Activated effector memory CD4-positive, alpha-beta T cell treated with Interleukin-2 at 50 U/mL for 16 hours (primary cell): ENCODE measurements around the gene FCHO1.
"Not testable (repeated sequence)": the region's sequence is repeated elsewhere in the genome, so short reads cannot be mapped to it uniquely, and the experiment has no call there.

Experiments
- DNase-seq: peaks from one replicate; pipeline ENCODE4 v3.0.0-alpha.2; 2020

The FCHO1 gene

GRCh38 chr19:17766543-17767131 is 15.4 kb downstream of the FCHO1 start:
- no peak for DNase-seq

- DNase-seq, result no peak
These were observed 16.3 kb downstream of the FCHO1 start for GRCh38 chr19:17767559-17767958.

GRCh38 chr19:17770613-17771012 is 19.3 kb downstream of the FCHO1 start:
- no peak for DNase-seq

- DNase-seq, result no peak
These were observed 20.9 kb downstream of the FCHO1 start for GRCh38 chr19:17772172-17772571.

GRCh38 chr19:17775245-17775927 is 24.1 kb downstream of the FCHO1 start:
- DNase-seq, result no peak

- no peak for DNase-seq
These were observed 24.9 kb downstream of the FCHO1 start for GRCh38 chr19:17775991-17776803.

GRCh38 chr19:17777840-17778239 is 26.6 kb downstream of the FCHO1 start:
- not testable (repeated sequence) for DNase-seq

- DNase-seq, result no peak
These were observed 27.1 kb downstream of the FCHO1 start for GRCh38 chr19:17778251-17778967.

- no peak for DNase-seq
These were observed 28.0 kb downstream of the FCHO1 start for GRCh38 chr19:17778968-17779929.

GRCh38 chr19:17780781-17781180 is 29.5 kb downstream of the FCHO1 start:
- DNase-seq, result no peak

GRCh38 chr19:17783721-17784120 is 32.4 kb downstream of the FCHO1 start:
- DNase-seq, result not testable (repeated sequence)

GRCh38 chr19:17784201-17785008 is 33.1 kb downstream of the FCHO1 start:
- peak; percentile 48 for DNase-seq

- no peak for DNase-seq
These were observed 36.1 kb downstream of the FCHO1 start for GRCh38 chr19:17787274-17787913.

- no peak for DNase-seq
These were observed 37.4 kb downstream of the FCHO1 start for GRCh38 chr19:17788632-17789031.

GRCh38 chr19:17790059-17790780 is 38.9 kb downstream of the FCHO1 start:
- DNase-seq, result no peak

GRCh38 chr19:17794412-17794730 is 43.1 kb downstream of the FCHO1 start:
- no peak for DNase-seq

GRCh38 chr19:17794731-17795494 is 43.6 kb downstream of the FCHO1 start, which contains the start of gene B3GNT3:
Gene B3GNT3 (plus strand): TSS chr19:17795138. CDS start chr19:17807808, 12,670 bp downstream.
- no peak for DNase-seq

GRCh38 chr19:17795495-17795856 is 44.2 kb downstream of the FCHO1 start:
- no peak for DNase-seq
